ENCODE results near the gene ARFGAP3. TPM values are rescaled to one million over a fixed set of nuclear protein-coding genes. Genes with fewer than 3 reads are reported as not detected.

ARFGAP3 gene
- polyA plus RNA-seq, 1 of the 3 experiments (the other 2 are of a cell fraction) = 12.6 TPM

- Histone ChIP-seq H3K27me3 (ENCODE audit: insufficient read depth) (no peaks in the 10 kb centered on the region), H4K20me1 (ENCODE audit: insufficient read depth) (no peaks in the 10 kb centered on the region), H2AFZ (ENCODE audit: low read depth) (no peak overlapping the region), H3K36me3 (replicated peaks in 1 of 2; ENCODE audit: control insufficient read depth in 1 of 2, insufficient read depth in 2 of 2, low read length in 1 of 2) (no peaks in the 10 kb centered on the region), H3K9me3 (no peaks in the 10 kb centered on the region), H3K27ac (ENCODE audit: low read depth in 2 of 2, low read length in 1 of 2) (no peak overlapping the region), H3K4me1 (ENCODE audit: control insufficient read depth in 1 of 2, insufficient read depth in 2 of 2, low read depth in 1 of 2, low read length in 1 of 2) (no peaks in the 10 kb centered on the region), H3F3A (replicated peaks; ENCODE audit: insufficient read depth) (no peaks in the 10 kb centered on the region), H3K79me2 (ENCODE audit: insufficient read depth) (no peaks in the 10 kb centered on the region), H3K9me2 (no peaks in the 10 kb centered on the region), H3K4me3 (ENCODE audit: low read depth in 2 of 2, low read length in 1 of 2) (no peak overlapping the region), H3K9ac (no peak overlapping the region), H3K4me2 (no peak overlapping the region)
- TF ChIP-seq NRF1 (IDR thresholded peaks at IDR 0.05; ENCODE audit: low read depth, low read length) (no peak), NFIC (IDR thresholded peaks at IDR 0.05; ENCODE audit: borderline replicate concordance) (no peak), RFX5 (IDR thresholded peaks at IDR 0.05; ENCODE audit: low read length) (no peak), TEAD4 (IDR thresholded peaks at IDR 0.05; ENCODE audit: borderline replicate concordance, insufficient read depth) (no peak), MEF2A (IDR thresholded peaks at IDR 0.05; ENCODE audit: borderline replicate concordance, low read depth) (no peak), PBX3 (IDR thresholded peaks at IDR 0.05) (no peak), RXRA (IDR thresholded peaks at IDR 0.05; ENCODE audit: borderline replicate concordance, low read depth) (no peak), SMC3 (IDR thresholded peaks at IDR 0.05; ENCODE audit: low read depth, low read length) (no peak), CTCF (IDR thresholded peaks at IDR 0.05) (no peak), TAF1 (IDR thresholded peaks at IDR 0.05; ENCODE audit: borderline replicate concordance, low read depth, low read length) (no peak), TCF12 (IDR thresholded peaks at IDR 0.05) (no peak), FOSL2 (IDR thresholded peaks at IDR 0.05; ENCODE audit: borderline replicate concordance, low read depth) (no peak), YY1 (IDR thresholded peaks at IDR 0.05; ENCODE audit: low read depth) (no peak), CHD2 (IDR thresholded peaks at IDR 0.05; ENCODE audit: low read length, partially characterized antibody) (no peak), EP300 (IDR thresholded peaks at IDR 0.05; ENCODE audit: borderline replicate concordance in 1 of 2, low read depth in 1 of 2, low read length in 1 of 2) (no peak)
- TF ChIP-seq, protein P1, sequence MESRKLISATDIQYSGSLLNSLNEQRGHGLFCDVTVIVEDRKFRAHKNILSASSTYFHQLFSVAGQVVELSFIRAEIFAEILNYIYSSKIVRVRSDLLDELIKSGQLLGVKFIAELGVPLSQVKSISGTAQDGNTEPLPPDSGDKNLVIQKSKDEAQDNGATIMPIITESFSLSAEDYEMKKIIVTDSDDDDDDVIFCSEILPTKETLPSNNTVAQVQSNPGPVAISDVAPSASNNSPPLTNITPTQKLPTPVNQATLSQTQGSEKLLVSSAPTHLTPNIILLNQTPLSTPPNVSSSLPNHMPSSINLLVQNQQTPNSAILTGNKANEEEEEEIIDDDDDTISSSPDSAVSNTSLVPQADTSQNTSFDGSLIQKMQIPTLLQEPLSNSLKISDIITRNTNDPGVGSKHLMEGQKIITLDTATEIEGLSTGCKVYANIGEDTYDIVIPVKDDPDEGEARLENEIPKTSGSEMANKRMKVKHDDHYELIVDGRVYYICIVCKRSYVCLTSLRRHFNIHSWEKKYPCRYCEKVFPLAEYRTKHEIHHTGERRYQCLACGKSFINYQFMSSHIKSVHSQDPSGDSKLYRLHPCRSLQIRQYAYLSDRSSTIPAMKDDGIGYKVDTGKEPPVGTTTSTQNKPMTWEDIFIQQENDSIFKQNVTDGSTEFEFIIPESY (IDR thresholded peaks at IDR 0.05; ENCODE audit: borderline replicate concordance, low read depth) = no peak
- TF ChIP-seq, protein P2, sequence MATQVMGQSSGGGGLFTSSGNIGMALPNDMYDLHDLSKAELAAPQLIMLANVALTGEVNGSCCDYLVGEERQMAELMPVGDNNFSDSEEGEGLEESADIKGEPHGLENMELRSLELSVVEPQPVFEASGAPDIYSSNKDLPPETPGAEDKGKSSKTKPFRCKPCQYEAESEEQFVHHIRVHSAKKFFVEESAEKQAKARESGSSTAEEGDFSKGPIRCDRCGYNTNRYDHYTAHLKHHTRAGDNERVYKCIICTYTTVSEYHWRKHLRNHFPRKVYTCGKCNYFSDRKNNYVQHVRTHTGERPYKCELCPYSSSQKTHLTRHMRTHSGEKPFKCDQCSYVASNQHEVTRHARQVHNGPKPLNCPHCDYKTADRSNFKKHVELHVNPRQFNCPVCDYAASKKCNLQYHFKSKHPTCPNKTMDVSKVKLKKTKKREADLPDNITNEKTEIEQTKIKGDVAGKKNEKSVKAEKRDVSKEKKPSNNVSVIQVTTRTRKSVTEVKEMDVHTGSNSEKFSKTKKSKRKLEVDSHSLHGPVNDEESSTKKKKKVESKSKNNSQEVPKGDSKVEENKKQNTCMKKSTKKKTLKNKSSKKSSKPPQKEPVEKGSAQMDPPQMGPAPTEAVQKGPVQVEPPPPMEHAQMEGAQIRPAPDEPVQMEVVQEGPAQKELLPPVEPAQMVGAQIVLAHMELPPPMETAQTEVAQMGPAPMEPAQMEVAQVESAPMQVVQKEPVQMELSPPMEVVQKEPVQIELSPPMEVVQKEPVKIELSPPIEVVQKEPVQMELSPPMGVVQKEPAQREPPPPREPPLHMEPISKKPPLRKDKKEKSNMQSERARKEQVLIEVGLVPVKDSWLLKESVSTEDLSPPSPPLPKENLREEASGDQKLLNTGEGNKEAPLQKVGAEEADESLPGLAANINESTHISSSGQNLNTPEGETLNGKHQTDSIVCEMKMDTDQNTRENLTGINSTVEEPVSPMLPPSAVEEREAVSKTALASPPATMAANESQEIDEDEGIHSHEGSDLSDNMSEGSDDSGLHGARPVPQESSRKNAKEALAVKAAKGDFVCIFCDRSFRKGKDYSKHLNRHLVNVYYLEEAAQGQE (IDR thresholded peaks at IDR 0.05; ENCODE audit: low read depth, low read length) = no peak
- TF ChIP-seq, protein P3, sequence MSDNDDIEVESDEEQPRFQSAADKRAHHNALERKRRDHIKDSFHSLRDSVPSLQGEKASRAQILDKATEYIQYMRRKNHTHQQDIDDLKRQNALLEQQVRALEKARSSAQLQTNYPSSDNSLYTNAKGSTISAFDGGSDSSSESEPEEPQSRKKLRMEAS (IDR thresholded peaks at IDR 0.05; ENCODE audit: low read depth) = no peak
- TF ChIP-seq, protein P4, sequence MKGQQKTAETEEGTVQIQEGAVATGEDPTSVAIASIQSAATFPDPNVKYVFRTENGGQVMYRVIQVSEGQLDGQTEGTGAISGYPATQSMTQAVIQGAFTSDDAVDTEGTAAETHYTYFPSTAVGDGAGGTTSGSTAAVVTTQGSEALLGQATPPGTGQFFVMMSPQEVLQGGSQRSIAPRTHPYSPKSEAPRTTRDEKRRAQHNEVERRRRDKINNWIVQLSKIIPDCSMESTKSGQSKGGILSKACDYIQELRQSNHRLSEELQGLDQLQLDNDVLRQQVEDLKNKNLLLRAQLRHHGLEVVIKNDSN (IDR thresholded peaks at IDR 0.05; ENCODE audit: borderline replicate concordance, low read depth) = no peak
- POLR2A ChIA-PET = no interaction called here
- CTCF ChIA-PET = interaction anchor here (1.6 kb wide), 1 partner anchor 11 kb away, joined by 4 read pairs; no protein-coding TSS in a partner anchor
- DNase-seq = no peak
- 77% methylated on average over 7 of the region's 16 CpGs for WGBS (ENCODE audit: low lambda C conversion rate)
These were observed 70.3 kb downstream of the ARFGAP3 start for GRCh38 chr22:42786606-42787356.

Data from SK-N-SH (cell line).